SK-N-SH (cell line): ENCODE data around the gene PPFIBP2.

Experiments
- CTCF ChIP-seq: fragments of 200-600 bp; sonication (generic); IDR thresholded peaks from 2 replicates; pipeline ENCODE4 v1.6.1; 2017; ENCODE audit warnings: antibody characterized with exemption, mild to moderate bottlenecking, moderate library complexity
- EP300 ChIP-seq, 2 experiments: IDR thresholded peaks; 2 replicates each; pipeline versions ENCODE4 v1.4.0 to v1.6.1; 2012; ENCODE audit warnings: borderline replicate concordance in 1 of 2, low read depth in 1 of 2, low read length in 1 of 2
- JUND ChIP-seq: IDR thresholded peaks from 2 replicates; pipeline ENCODE4 v1.4.0; 2012
- MAX ChIP-seq: IDR thresholded peaks from 2 replicates; pipeline ENCODE4 v1.4.0; 2012; ENCODE audit warnings: low read depth
- MXI1 ChIP-seq: IDR thresholded peaks from 2 replicates; pipeline ENCODE4 v1.6.1; 2012; ENCODE audit warnings: mild to moderate bottlenecking, low read depth, low read length, improper control_type of control experiment
- POLR2AphosphoS5 ChIP-seq: IDR thresholded peaks from 2 replicates; pipeline ENCODE4 v1.6.1; 2012; ENCODE audit warnings: low read depth, low read length
- RAD21 ChIP-seq: IDR thresholded peaks from 2 replicates; pipeline ENCODE4 v1.6.1; 2012; ENCODE audit warnings: mild to moderate bottlenecking, low read length
- RCOR1 ChIP-seq: fragments of 150-350 bp; IDR thresholded peaks from 2 replicates; pipeline ENCODE4 v1.6.1; 2017; ENCODE audit warnings: antibody characterized with exemption, low read length
- RFX5 ChIP-seq: IDR thresholded peaks from 2 replicates; pipeline ENCODE4 v1.6.1; 2012; ENCODE audit warnings: mild to moderate bottlenecking, improper control_type of control experiment, low read length
- SMC3 ChIP-seq: IDR thresholded peaks from 2 replicates; pipeline ENCODE4 v1.6.1; 2012; ENCODE audit warnings: low read depth, low read length, improper control_type of control experiment
- ZBTB33 ChIP-seq: IDR thresholded peaks from 2 replicates; pipeline ENCODE4 v1.4.0; 2012; ENCODE audit warnings: low read depth, borderline replicate concordance
- TF ChIP-seq, protein P1 (sequence below): IDR thresholded peaks from 2 replicates; pipeline ENCODE4 v1.6.1; 2012; ENCODE audit warnings: mild to moderate bottlenecking, low read depth, low read length, moderate library complexity
- TF ChIP-seq, protein P2 (sequence below): fragments of 150-350 bp; IDR thresholded peaks from 2 replicates; pipeline ENCODE4 v1.6.1; 2017; ENCODE audit warnings: antibody characterized with exemption, low read length, low read depth, borderline replicate concordance

- TF ChIP-seq ZBTB33 (no peak), RAD21 (no peak), RFX5 (no peak), MAX (no peak), MXI1 (no peak), CTCF (no peak), SMC3 (no peak), EP300 (IDR thresholded peaks at IDR 0.05; ENCODE audit: borderline replicate concordance in 1 of 2, low read depth in 1 of 2, low read length in 1 of 2) (no peak), POLR2AphosphoS5 (no peak), JUND (no peak), RCOR1 (no peak)
- TF ChIP-seq, protein P1, sequence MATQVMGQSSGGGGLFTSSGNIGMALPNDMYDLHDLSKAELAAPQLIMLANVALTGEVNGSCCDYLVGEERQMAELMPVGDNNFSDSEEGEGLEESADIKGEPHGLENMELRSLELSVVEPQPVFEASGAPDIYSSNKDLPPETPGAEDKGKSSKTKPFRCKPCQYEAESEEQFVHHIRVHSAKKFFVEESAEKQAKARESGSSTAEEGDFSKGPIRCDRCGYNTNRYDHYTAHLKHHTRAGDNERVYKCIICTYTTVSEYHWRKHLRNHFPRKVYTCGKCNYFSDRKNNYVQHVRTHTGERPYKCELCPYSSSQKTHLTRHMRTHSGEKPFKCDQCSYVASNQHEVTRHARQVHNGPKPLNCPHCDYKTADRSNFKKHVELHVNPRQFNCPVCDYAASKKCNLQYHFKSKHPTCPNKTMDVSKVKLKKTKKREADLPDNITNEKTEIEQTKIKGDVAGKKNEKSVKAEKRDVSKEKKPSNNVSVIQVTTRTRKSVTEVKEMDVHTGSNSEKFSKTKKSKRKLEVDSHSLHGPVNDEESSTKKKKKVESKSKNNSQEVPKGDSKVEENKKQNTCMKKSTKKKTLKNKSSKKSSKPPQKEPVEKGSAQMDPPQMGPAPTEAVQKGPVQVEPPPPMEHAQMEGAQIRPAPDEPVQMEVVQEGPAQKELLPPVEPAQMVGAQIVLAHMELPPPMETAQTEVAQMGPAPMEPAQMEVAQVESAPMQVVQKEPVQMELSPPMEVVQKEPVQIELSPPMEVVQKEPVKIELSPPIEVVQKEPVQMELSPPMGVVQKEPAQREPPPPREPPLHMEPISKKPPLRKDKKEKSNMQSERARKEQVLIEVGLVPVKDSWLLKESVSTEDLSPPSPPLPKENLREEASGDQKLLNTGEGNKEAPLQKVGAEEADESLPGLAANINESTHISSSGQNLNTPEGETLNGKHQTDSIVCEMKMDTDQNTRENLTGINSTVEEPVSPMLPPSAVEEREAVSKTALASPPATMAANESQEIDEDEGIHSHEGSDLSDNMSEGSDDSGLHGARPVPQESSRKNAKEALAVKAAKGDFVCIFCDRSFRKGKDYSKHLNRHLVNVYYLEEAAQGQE = no peak
- TF ChIP-seq, protein P2, sequence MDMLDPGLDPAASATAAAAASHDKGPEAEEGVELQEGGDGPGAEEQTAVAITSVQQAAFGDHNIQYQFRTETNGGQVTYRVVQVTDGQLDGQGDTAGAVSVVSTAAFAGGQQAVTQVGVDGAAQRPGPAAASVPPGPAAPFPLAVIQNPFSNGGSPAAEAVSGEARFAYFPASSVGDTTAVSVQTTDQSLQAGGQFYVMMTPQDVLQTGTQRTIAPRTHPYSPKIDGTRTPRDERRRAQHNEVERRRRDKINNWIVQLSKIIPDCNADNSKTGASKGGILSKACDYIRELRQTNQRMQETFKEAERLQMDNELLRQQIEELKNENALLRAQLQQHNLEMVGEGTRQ = no peak
Observed at GRCh38 chr11:7638710-7639642, 125.2 kb downstream of the PPFIBP2 start.
